Memory B cell (primary cell): Measurements from ENCODE around the gene ST3GAL3.

ENCODE experiments used
- ATAC-seq: fragments of 150-1000 bp; cut with Tn5 transposase; 2 replicates; pipeline ENCODE4 v1.10.0; 2021; ENCODE audit warnings: low read depth, mild to moderate bottlenecking, moderate library complexity
- DNase-seq, 2 donors: peaks; one replicate each; pipeline ENCODE4 v3.0.0; 2022; ENCODE audit warnings: low spot score in 2 of 2
- H3K27ac Mint-ChIP-seq: one replicate; pipeline ENCODE4 v1.8.0; 2022; ENCODE audit warnings: mild to moderate bottlenecking, moderate library complexity, mixed read lengths
- H3K27me3 Mint-ChIP-seq: one replicate; pipeline ENCODE4 v1.8.0; 2022; ENCODE audit warnings: mixed read lengths
- H3K36me3 Mint-ChIP-seq: one replicate; pipeline ENCODE4 v1.8.0; 2022; ENCODE audit warnings: mild to moderate bottlenecking, mixed read lengths
- H3K4me1 Mint-ChIP-seq: one replicate; pipeline ENCODE4 v1.8.0; 2022; ENCODE audit warnings: mixed read lengths
- H3K4me3 Mint-ChIP-seq: one replicate; pipeline ENCODE4 v1.8.0; 2022; ENCODE audit warnings: mild to moderate bottlenecking, moderate library complexity, mixed read lengths
- H3K9me3 Mint-ChIP-seq: one replicate; pipeline ENCODE4 v1.8.0; 2022; ENCODE audit warnings: mixed read lengths

ST3GAL3 gene

DNA sequence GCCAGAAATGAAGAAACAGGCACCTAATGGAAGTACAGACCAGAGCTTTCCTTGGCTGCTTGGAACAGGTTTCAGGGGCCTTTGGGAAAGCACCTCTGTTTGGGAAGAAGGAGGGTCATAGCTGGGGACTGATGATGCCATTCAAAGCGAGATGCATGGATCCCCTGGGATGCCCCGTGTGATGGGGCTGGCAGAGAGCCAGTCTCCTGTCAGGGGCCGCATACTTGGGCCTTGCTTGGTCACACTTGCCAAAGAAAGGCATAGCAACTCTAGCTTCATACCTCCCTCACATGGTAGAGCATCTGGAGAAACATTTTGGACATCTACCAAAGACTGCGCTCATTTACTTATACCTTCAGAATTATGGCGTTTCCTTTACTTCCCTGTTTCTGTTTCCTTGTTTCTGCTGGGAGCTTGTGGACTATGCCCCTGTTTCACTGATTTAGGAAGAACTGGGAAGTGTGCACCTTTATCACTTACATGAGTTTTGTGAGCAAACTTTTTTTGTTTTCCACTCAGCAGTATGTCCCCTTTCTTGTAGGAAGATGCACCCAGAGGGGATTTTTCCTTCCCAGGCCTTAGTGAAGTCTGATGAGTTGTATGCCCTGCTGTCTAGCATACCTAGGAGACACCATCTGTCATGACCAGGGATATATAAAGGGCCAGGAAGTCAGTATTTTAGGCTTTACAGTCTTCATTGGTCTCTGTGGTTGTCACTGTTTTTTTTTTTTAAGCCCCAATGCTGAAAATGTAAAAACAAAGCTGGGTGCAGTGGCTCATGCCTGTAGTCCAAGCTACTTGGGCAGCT lies 19.8 kb upstream of the ST3GAL3 start:
- Mint-ChIP-seq H3K27ac (no peak overlapping the region), H3K9me3 (no peaks in the 10 kb centered on the region), H3K4me1 (peaks cover 3% of the 10 kb centered on the region), H3K36me3 (peaks cover 41% of the 10 kb centered on the region), H3K27me3 (no peaks in the 10 kb centered on the region), H3K4me3 (no peak overlapping the region)
- ATAC-seq, result no peak
- no peak for DNase-seq

DNA sequence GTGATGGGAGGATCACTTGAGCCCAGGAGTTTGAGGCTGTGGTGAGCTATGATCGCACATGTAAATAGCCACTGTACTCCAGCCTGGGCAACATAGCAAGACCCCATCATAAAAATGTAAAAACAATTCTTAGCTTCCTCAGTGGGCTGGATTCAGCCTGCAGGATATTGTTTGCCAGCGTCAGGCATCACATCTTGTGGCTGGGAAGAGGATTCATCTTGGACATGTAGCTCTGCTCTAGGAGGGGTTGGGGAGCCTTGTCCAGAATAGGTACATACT lies 19.3 kb upstream of the ST3GAL3 start:
- peaks cover 41% of the 10 kb centered on the region for H3K36me3 Mint-ChIP-seq
- H3K4me1 Mint-ChIP-seq, result peaks cover 3% of the 10 kb centered on the region
- H3K4me3 Mint-ChIP-seq, result no peak overlapping the region
- H3K27me3 Mint-ChIP-seq, result no peaks in the 10 kb centered on the region
- H3K27ac Mint-ChIP-seq, result no peak overlapping the region
- no peak for ATAC-seq
- no peaks in the 10 kb centered on the region for H3K9me3 Mint-ChIP-seq
- DNase-seq, result no peak

DNA sequence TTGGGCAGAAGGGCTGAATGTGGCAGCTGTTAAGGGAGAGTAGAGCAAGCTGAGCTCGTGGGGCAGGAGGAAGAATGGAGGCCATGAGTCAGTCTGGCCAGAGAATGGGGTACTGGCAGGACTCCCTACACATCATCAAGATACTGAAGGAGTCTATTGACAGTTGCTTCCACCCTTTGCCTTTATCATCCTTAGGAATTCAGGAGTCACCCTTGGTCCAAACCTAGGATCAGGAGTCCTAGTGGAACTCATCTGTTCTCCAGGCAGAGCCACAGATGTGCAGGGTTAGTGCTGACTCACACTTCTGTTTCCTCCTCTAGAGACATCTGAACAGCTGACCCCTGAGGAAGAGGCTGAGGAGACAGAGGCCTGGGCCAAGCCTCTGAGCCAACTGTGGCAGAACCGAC lies 18.7 kb upstream of the ST3GAL3 start:
- Mint-ChIP-seq H3K27me3 (no peaks in the 10 kb centered on the region), H3K9me3 (no peaks in the 10 kb centered on the region), H3K36me3 (peaks cover 42% of the 10 kb centered on the region), H3K4me1 (peaks cover 3% of the 10 kb centered on the region), H3K27ac (no peak overlapping the region), H3K4me3 (no peak overlapping the region)
- DNase-seq, result no peak
- ATAC-seq, result no peak

DNA sequence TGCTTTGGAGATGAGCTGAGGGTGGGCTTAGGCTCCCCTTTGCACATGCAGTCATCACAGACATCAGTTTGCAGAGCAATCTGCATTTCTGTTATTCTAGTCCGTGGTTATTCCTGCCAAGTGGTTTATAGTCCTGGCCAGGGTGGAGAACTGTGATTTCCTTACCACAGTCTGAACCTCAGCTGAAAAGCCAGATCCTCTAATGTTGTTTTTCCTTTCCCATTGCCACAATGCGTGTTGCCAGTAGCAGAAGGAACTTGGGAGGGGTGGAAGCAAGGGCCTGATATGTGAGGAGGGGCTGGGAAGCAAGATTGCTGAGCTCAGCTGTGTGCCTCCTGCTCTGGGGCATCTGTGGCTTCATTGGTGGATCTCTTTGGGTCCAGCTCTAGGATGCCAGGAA lies 18.0 kb upstream of the ST3GAL3 start:
- ATAC-seq, result no peak
- Mint-ChIP-seq H3K4me3 (no peak overlapping the region), H3K4me1 (peaks cover 3% of the 10 kb centered on the region), H3K9me3 (no peaks in the 10 kb centered on the region), H3K27me3 (no peaks in the 10 kb centered on the region), H3K27ac (no peak overlapping the region), H3K36me3 (peaks cover 38% of the 10 kb centered on the region)
- DNase-seq, result no peak

DNA sequence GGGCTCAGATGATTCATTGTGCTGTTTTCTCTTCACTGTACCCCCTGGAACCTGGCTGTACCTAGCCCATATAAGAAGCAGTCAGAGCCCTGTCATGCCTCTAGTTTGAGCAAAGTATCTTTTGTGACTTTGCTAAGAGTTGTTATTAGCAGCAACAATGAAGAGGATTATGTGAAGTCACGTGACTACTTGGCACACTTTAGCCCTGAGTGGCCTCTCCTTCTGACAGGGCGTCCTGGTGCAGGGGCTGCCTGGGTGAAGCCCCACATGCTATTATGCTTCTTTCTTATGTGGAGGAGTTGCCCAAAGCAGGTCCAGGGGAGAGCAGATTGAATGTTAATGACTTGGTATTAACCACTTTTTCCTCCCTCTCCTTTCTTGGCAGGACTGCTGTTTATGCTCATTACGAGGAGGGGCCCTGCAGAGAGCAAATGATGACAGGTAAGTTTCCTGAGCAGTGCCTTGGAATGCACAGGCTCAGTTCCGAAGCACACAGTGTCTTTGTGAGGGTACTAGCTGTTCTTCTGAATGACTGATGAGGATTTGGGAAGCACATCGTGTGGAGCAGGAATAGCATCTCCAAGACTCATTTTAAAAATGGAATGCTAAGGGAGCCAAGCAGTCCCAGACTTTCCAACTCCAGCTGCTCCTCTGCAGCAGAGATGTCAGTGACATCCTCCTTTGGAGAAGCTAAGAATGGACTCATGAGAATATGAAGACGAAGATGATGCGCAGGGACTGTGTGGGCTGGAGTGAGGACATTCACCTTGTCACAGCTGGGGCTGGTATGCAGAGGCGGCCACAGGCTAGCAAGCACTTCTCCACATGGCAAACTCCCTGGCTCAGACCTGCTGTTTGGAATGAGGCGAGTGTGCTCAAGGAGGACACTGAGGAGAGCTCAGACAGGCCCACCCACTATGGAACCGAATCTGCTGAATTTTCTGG lies 15.2 kb upstream of the ST3GAL3 start:
- no peak overlapping the region for H3K4me3 Mint-ChIP-seq
- no peak for DNase-seq
- peaks cover 27% of the 10 kb centered on the region for H3K36me3 Mint-ChIP-seq

DNA sequence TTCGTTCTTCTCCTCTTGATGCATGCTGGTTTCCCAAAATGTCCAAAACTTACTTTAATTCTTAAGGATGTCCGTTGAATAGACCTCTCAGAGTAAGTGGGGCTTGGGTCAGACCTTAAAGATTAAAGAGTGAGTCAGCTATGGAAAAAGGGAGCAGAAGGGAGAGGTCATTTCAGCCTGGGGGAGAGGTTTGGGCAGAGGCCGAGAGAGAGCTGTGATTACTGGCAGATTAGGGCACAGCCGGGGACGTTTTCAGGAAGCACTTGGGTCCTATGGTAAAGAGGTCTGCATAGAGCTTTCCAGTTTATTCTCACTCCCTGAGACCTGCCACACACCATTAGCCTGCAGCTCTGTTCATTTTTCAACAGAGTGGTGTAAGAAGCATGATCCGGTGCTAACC lies 14.0 kb upstream of the ST3GAL3 start:
- ATAC-seq (no peak), DNase-seq (no peak)
- H3K27me3 Mint-ChIP-seq, result no peaks in the 10 kb centered on the region
- H3K27ac Mint-ChIP-seq, result no peak overlapping the region
- H3K36me3 Mint-ChIP-seq, result peaks cover 25% of the 10 kb centered on the region
- H3K4me1 Mint-ChIP-seq, result no peaks in the 10 kb centered on the region
- H3K9me3 Mint-ChIP-seq, result no peaks in the 10 kb centered on the region
- H3K4me3 Mint-ChIP-seq, result no peak overlapping the region

More for the DNA sequence above, 15.2 kb upstream of the ST3GAL3 start:
- Mint-ChIP-seq H3K27ac (no peak overlapping the region), H3K9me3 (no peaks in the 10 kb centered on the region), H3K27me3 (no peaks in the 10 kb centered on the region), H3K4me1 (no peaks in the 10 kb centered on the region)
- ATAC-seq, result no peak

DNA sequence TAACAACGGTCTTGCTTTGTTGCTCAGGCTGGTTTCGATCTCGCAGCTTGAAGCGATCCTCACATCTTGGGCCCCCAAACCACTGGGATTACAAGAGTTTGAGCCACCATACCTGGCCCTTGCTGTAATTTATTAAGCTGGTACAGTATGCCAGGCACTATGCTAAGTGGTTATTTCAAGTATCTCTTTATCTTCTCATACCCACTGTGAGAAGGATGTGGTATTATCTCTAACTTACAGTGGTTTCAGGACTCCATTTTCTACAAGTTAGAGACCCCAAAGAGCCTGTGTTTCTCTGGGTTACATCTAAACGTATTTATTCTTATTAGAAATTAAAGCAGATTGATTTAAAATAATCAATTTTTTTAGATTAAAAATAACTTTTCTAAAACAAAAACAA lies 8.1 kb upstream of the ST3GAL3 start:
- no peak overlapping the region for H3K4me3 Mint-ChIP-seq

DNA sequence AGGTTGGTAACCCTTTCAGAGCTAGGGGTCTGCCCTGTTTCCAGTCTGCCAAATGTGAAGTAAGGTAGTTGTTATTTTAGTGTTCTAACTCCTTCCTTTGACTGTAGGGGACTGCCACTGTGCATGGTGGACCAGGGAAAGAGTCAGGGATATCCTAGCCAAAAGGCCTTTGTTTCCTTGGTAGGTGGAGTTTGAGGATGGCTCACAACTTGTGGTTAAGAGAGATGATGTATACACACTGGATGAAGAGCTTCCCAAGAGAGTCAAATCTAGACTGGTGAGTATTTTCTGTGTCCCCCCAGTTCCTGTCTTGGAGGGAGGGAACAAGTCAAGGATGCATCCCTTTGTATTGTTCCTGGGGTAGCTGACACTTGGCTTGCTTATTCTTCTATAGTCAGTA lies 3.5 kb upstream of the ST3GAL3 start:
- Mint-ChIP-seq H3K27me3 (no peaks in the 10 kb centered on the region), H3K9me3 (no peaks in the 10 kb centered on the region), H3K27ac (no peak overlapping the region), H3K4me1 (peaks cover 20% of the 10 kb centered on the region), H3K4me3 (no peak overlapping the region), H3K36me3 (peaks cover 15% of the 10 kb centered on the region)
- DNase-seq, result no peak
- ATAC-seq, result no peak

More for the DNA sequence above, 8.1 kb upstream of the ST3GAL3 start:
- ATAC-seq (no peak), DNase-seq (no peak)
- Mint-ChIP-seq H3K4me1 (no peaks in the 10 kb centered on the region), H3K27ac (no peak overlapping the region), H3K36me3 (peaks cover 18% of the 10 kb centered on the region), H3K27me3 (no peaks in the 10 kb centered on the region), H3K9me3 (no peaks in the 10 kb centered on the region)

DNA sequence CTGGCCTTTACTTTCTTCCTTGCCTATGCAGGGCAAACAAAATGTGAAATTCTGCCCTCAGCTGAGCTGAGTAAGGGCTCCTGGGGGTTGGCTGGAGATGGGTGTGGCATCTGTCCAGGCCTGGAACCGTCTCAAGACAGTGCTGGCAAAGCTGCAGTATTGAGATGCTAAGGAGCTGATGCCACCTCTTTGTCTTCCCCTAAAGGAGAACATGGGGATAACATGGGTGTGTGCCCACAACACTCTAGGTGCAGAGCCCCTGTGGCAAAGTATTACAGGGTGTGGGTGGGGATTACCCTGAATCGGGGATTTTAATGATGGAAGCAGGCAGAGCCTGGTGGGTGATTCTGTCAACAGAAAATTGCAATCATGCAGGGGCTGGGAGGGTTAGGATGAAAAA lies 2.5 kb upstream of the ST3GAL3 start:
- Mint-ChIP-seq H3K4me3 (no peak overlapping the region), H3K4me1 (peaks cover 22% of the 10 kb centered on the region), H3K27me3 (no peaks in the 10 kb centered on the region), H3K36me3 (peaks cover 13% of the 10 kb centered on the region), H3K27ac (peak overlapping the region; percentile 78), H3K9me3 (no peaks in the 10 kb centered on the region)
- ATAC-seq, result no peak
- DNase-seq, result no peak

DNA sequence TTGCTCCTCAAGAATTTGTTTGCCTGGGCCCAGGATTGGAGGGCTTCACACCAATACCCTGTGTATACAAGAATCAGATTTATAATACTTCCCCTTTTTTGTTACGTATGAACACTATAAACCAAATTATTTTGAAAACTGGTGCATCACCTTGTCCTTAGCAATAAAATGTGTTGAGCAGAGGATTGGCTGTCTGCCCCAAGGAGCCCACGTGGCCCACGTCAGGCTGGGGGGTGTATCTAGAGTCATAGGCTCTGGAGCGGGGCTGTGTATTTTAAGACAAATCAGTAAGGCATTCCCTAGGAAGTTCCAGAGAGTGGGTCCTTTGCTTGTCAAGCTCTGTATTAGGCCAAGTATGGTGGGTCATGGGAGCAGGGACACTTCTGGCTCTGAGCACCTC lies 2.0 kb upstream of the ST3GAL3 start:
- Mint-ChIP-seq H3K9me3 (no peaks in the 10 kb centered on the region), H3K4me1 (peaks cover 22% of the 10 kb centered on the region), H3K27ac (peak overlapping the region; percentile 78), H3K36me3 (peaks cover 14% of the 10 kb centered on the region), H3K4me3 (peak overlapping the region; percentile 86), H3K27me3 (no peaks in the 10 kb centered on the region)
- DNase-seq (no peak), ATAC-seq (no peak)

DNA sequence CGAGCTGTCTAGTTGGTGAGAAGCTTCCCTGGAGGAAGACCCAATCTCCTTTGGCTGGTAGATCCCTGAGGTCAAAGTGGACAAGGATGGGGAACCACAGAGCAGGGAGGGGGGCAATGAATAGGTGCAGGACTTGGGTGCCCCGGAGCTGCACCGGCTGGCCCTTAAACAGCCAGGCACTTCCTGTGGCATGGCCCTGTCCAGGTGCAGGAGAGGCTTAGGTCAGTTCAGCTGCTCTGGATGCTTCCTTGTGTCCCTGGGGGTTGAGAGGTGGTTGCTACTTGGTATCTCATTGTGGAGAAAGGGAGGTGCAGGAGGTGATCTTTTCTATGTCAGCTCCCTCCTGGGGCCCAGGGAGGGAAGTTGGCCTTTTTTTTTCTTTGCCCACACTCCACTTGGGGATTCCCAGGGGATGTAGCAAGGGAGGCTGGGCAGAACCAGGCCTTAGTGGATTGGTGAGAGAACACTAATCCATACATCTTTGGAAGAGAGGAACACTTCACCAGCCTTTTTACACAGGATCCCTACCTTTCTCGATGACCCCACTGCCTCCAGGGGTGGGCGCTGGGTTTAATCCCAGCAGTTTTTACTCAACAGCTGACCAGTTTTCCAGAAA lies 1.2 kb upstream of the ST3GAL3 start:
- ATAC-seq, result no peak
- peaks cover 18% of the 10 kb centered on the region for H3K36me3 Mint-ChIP-seq
- no peaks in the 10 kb centered on the region for H3K27me3 Mint-ChIP-seq
- no peak for DNase-seq
- peak overlapping the region; percentile 86 for H3K4me3 Mint-ChIP-seq
- H3K27ac Mint-ChIP-seq, result no peak overlapping the region
- H3K9me3 Mint-ChIP-seq, result no peaks in the 10 kb centered on the region
- peaks cover 22% of the 10 kb centered on the region for H3K4me1 Mint-ChIP-seq

DNA sequence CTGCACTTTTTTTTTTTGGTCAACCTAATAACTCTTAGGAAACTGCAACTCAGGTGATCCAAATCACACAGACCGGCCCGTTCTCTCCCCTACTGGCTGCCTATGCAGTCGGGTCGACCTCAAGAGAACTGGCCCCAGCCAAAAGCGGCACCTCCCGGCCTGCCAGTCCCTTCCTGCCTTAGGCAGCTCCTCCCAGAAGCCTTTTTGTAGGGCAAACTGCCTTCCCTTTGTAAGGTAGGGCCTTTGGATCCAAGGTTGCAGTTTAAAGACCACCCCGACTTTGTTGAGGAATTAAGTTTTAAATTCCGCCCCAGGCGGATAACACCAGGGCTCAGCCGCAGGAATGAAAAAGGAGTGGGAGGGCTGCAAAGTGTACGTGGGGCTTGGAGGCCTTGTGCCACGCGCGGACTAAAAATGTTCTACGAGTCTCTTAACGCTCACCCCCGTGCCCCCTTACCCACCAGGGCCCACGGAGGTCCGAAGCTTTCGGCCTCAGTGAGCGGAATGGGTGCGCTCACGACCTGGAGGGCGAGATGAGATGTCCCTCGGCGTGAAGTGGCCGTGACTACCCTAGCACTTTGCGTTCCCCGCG lies 642 bp upstream of the ST3GAL3 start:
- peak overlapping the region; percentile 86 for H3K4me3 Mint-ChIP-seq
- peak overlapping the region; percentile 31 for H3K27ac Mint-ChIP-seq
- DNase-seq (peak; percentile 9 to 18), ATAC-seq (no peak)
- H3K36me3 Mint-ChIP-seq, result peaks cover 18% of the 10 kb centered on the region
- peaks cover 22% of the 10 kb centered on the region for H3K4me1 Mint-ChIP-seq
- H3K9me3 Mint-ChIP-seq, result no peaks in the 10 kb centered on the region
- no peaks in the 10 kb centered on the region for H3K27me3 Mint-ChIP-seq

DNA sequence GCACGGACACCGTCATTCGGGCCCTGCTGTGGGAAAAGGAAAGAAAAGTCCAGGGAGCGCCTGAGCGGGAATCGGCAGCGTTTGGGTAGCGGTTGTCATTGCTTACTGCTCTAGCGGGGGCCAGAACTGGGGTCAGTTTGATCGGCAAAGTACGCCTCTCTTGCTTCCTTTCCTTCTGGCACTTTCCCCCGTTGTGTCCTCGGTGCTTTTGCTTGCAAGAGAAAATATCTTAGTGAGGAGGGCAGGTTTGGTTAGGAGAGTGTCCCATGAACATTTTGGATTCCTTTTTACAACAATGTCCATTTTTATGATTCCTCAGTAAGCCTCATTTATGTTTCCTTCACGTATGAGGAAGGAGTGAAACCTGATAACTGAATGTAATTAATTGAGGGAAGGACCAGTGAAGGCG lies 670 bp downstream of the ST3GAL3 start:
- no peaks in the 10 kb centered on the region for H3K9me3 Mint-ChIP-seq
- peak overlapping the region; percentile 41 for H3K27ac Mint-ChIP-seq
- ATAC-seq, result no peak
- no peak for DNase-seq
- H3K4me1 Mint-ChIP-seq, result peaks cover 28% of the 10 kb centered on the region
- peak overlapping the region; percentile 86 for H3K4me3 Mint-ChIP-seq
- H3K36me3 Mint-ChIP-seq, result peaks cover 15% of the 10 kb centered on the region
- H3K27me3 Mint-ChIP-seq, result no peaks in the 10 kb centered on the region

DNA sequence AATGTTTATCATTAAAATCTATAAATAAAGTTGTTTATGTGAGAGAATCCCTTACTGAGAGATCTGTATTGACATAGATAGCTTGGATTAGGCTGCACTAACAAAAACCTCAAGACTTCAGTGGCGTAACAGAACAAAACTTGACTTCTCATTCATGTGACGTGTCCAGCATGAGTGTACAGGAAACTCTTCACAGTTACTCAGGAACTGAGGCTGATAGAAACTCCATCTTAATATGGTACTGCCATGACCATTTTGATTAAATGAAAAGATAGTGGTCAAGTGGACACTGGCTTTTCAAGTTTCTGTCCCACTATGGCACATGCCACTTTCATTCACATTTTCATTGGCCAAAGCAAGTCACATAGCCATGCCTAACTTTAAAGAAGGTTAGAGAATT lies 3.7 kb downstream of the ST3GAL3 start:
- H3K9me3 Mint-ChIP-seq, result no peaks in the 10 kb centered on the region
- no peak for ATAC-seq

More for the DNA sequence above, 3.7 kb downstream of the ST3GAL3 start:
- no peak for DNase-seq
- H3K36me3 Mint-ChIP-seq, result peaks cover 8% of the 10 kb centered on the region
- no peaks in the 10 kb centered on the region for H3K27me3 Mint-ChIP-seq
- peaks cover 18% of the 10 kb centered on the region for H3K4me1 Mint-ChIP-seq
- H3K27ac Mint-ChIP-seq, result no peak overlapping the region
- no peak overlapping the region for H3K4me3 Mint-ChIP-seq
